A673 (cell line): ENCODE results near the gene NF1.

ENCODE experiments used
- CTCF ChIP-seq: fragments of 300-800, 200-600 bp; sonication (generic); conservative IDR thresholded peaks from 2 replicates; pipeline ENCODE4 v1.5.1; 2017; ENCODE audit warnings: low read depth, mild to moderate bottlenecking, antibody characterized with exemption, low read length, moderate library complexity, mixed read lengths
- EZH2 ChIP-seq: fragments of 200-600 bp; sonication (generic); IDR thresholded peaks from 2 replicates; pipeline ENCODE4 v1.6.1; 2017; ENCODE audit warnings: borderline replicate concordance, low read depth, mild to moderate bottlenecking, mixed read lengths, antibody characterized with exemption, low read length; ENCODE audit not compliant: poor library complexity, severe bottlenecking

- TF ChIP-seq CTCF = no peak
- TF ChIP-seq EZH2 = no peak
These were observed 276.8 kb downstream of the NF1 start for GRCh38 chr17:31371511-31372097.
